Naive thymus-derived CD8-positive, alpha-beta T cell (primary cell): ENCODE data around the gene CAPN1. TPM values are rescaled to one million over a fixed set of nuclear protein-coding genes. Genes with fewer than 3 reads are reported as not detected.
A peak's percentile ranks its signal among the peaks of the same experiment; 100 is the strongest.

Experiments
- ATAC-seq, 2 donors: fragments of 150-1000 bp; cut with Tn5 transposase in 1 of 2; sonication (Bioruptor Pico), chemical (Tn5 transposase) in 1 of 2; 1 replicate in 1 of 2; 2 replicates in 1 of 2; pipeline ENCODE4 v1.10.0; 2021; ENCODE audit warnings: mild to moderate bottlenecking in 2 of 2, moderate library complexity in 2 of 2
- POLR2A ChIA-PET: fragments of 350-600 bp; sonication (Branson Sonifier 250); formaldehyde crosslinking; loops from one replicate; lab custom pipeline; 2021; ENCODE audit warnings: antibody characterized with exemption; lab: Charles Lee
- DNase-seq, 10 donors: peaks; one replicate each; pipeline versions ENCODE4 v3.0.0 to v3.0.0-alpha.2; 2020 to 2022
- H3K27ac Mint-ChIP-seq, 10 donors: one replicate each; pipeline ENCODE4 v1.8.0; 2020 to 2022; ENCODE audit warnings: mild to moderate bottlenecking in 10 of 10, mixed read lengths in 10 of 10, moderate library complexity in 4 of 10, inconsistent platforms in 1 of 10
- H3K27me3 Mint-ChIP-seq, 5 donors: one replicate each; pipeline ENCODE4 v1.8.0; 2021 to 2022; ENCODE audit warnings: mixed read lengths in 5 of 5
- H3K36me3 Mint-ChIP-seq, 3 donors: one replicate each; pipeline ENCODE4 v1.8.0; 2020 to 2022; ENCODE audit warnings: mixed read lengths in 3 of 3, mild to moderate bottlenecking in 2 of 3, inconsistent platforms in 1 of 3
- H3K4me1 Mint-ChIP-seq, 4 donors: one replicate each; pipeline ENCODE4 v1.8.0; 2021 to 2022; ENCODE audit warnings: mixed read lengths in 4 of 4
- H3K4me3 Mint-ChIP-seq, 10 donors: one replicate each; pipeline ENCODE4 v1.8.0; 2020 to 2022; ENCODE audit warnings: mild to moderate bottlenecking in 10 of 10, mixed read lengths in 10 of 10, moderate library complexity in 6 of 10, inconsistent platforms in 1 of 10
- H3K9me3 Mint-ChIP-seq, 9 donors: one replicate each; pipeline ENCODE4 v1.8.0; 2020 to 2022; ENCODE audit warnings: mixed read lengths in 9 of 9, mild to moderate bottlenecking in 3 of 9, inconsistent platforms in 1 of 9, moderate library complexity in 1 of 9
- polyA plus RNA-seq, 3 donors: library from polyadenylated mRNA; unstranded; fragments of 300-500 nt; fragmentation: Illumina TruSeq; gene quantifications; one replicate each; pipeline ENCODE4 v1.2.3, GENCODE V29; 2021
- total RNA-seq, 8 experiments: library from RNA in 2 of 8; stranded (reverse) in 2 of 8; gene quantifications; one replicate each; pipeline ENCODE4 v1.2.3 and lab custom pipeline; 2021 to 2026

CAPN1 gene
- total and polyA plus RNA-seq, 5 experiments from 2014 or later, result 75.6 to 106 (median 79.2) TPM

GRCh38 chr11:65260756-65261590, 79.2 kb downstream of the CAPN1 start:
- Mint-ChIP-seq H3K9me3 (no peaks in the 10 kb centered on the region), H3K36me3 (peaks cover 0 to 4% (median 0%) of the 10 kb centered on the region in 3 donors), H3K27ac (peak overlapping the region; percentile 94 to 98 (median 96)), H3K4me1 (peaks cover 26 to 50% (median 48%) of the 10 kb centered on the region in 4 donors), H3K27me3 (no peaks in the 10 kb centered on the region), H3K4me3 (peak overlapping the region; percentile 86 to 96 (median 92))
- ATAC-seq (peak in 1 of 2 donors; percentile 53), DNase-seq (peak in 1 of 10 donors; percentile 4)
- POLR2A ChIA-PET, result interaction anchor here (0.8 to 1.7 kb wide), 10 partner anchors 23 to 482 kb away, joined by 3 to 6 read pairs (median 4); partner anchors contain the start of genes FAU, MALAT1 and SF1

Other genes with a start within 250 kb of the CAPN1 start
- gene GPHA2, start 246.0 kb upstream of the CAPN1 start, total RNA-seq, result under 1 TPM; 0.55 to 0.69 TPM
- gene GPHA2, start 246.0 kb upstream of the CAPN1 start, polyA plus RNA-seq, result not detected
- gene MAJIN, start 209.8 kb upstream of the CAPN1 start, total RNA-seq, result 1 to 10 TPM; 1.9 to 2.4 TPM
- gene MAJIN, start 209.8 kb upstream of the CAPN1 start, polyA plus RNA-seq, result under 1 TPM in 2 of 3 donors, not detected in 1; 0.48 to 0.84 TPM
- not detected for gene BATF2, start 185.0 kb upstream of the CAPN1 start, total RNA-seq
- gene BATF2, start 185.0 kb upstream of the CAPN1 start, polyA plus RNA-seq, result not detected
- gene ARL2, start 167.8 kb upstream of the CAPN1 start, total RNA-seq, result 10 to 100 TPM; 37.0 to 38.4 TPM
- gene ARL2, start 167.8 kb upstream of the CAPN1 start, polyA plus RNA-seq, result 100 to 1,000 TPM; 108 to 135 (median 122) TPM
- gene SNX15, start 154.5 kb upstream of the CAPN1 start, total RNA-seq, result 10 to 100 TPM; 27.3 to 29.6 TPM
- gene SNX15, start 154.5 kb upstream of the CAPN1 start, polyA plus RNA-seq, result 10 to 100 TPM; 10.5 to 11.9 (median 11.9) TPM
- 1 to 10 TPM; 6.7 to 9.4 TPM for gene SAC3D1, start 140.7 kb upstream of the CAPN1 start, total RNA-seq
- 10 to 100 TPM in 2 of 3 donors, 1 to 10 TPM in 1; 6.7 to 13.9 (median 10.7) TPM for gene SAC3D1, start 140.7 kb upstream of the CAPN1 start, polyA plus RNA-seq
- gene NAALADL1, start 123.4 kb upstream of the CAPN1 start, total RNA-seq, result 10 to 100 TPM; 30.1 to 33.9 TPM
- 10 to 100 TPM; 14.0 to 22.2 (median 14.3) TPM for gene NAALADL1, start 123.4 kb upstream of the CAPN1 start, polyA plus RNA-seq
- gene CDCA5, start 97.9 kb upstream of the CAPN1 start, total RNA-seq, result 1 to 10 TPM in 1 of 2 experiments, under 1 TPM in 1; 0.60 to 1.0 TPM
- gene CDCA5, start 97.9 kb upstream of the CAPN1 start, polyA plus RNA-seq, result under 1 TPM; 0.22 to 0.90 (median 0.35) TPM
- 10 to 100 TPM; 49.4 to 50.5 TPM for gene ZFPL1, start 97.7 kb upstream of the CAPN1 start, total RNA-seq
- 10 to 100 TPM; 21.5 to 33.1 (median 24.9) TPM for gene ZFPL1, start 97.7 kb upstream of the CAPN1 start, polyA plus RNA-seq
- gene VPS51, start 85.7 kb upstream of the CAPN1 start, total RNA-seq, result 100 to 1,000 TPM; 258 to 274 TPM
- 100 to 1,000 TPM in 2 of 3 donors, 10 to 100 TPM in 1; 70.2 to 111 (median 106) TPM for gene VPS51, start 85.7 kb upstream of the CAPN1 start, polyA plus RNA-seq
- gene TM7SF2, start 70.1 kb upstream of the CAPN1 start, total RNA-seq, result 10 to 100 TPM; 29.0 to 29.2 TPM
- gene TM7SF2, start 70.1 kb upstream of the CAPN1 start, polyA plus RNA-seq, result 10 to 100 TPM; 17.4 to 22.6 (median 21.2) TPM
- gene ZNHIT2, start 64.2 kb upstream of the CAPN1 start, total RNA-seq, result 10 to 100 TPM; 16.6 to 17.9 TPM
- gene ZNHIT2, start 64.2 kb upstream of the CAPN1 start, polyA plus RNA-seq, result 10 to 100 TPM; 24.3 to 33.1 (median 29.8) TPM
- gene FAU, start 59.8 kb upstream of the CAPN1 start, total RNA-seq, result 1,000 to 10,000 TPM; 1,487 to 1,501 TPM
- gene FAU, start 59.8 kb upstream of the CAPN1 start, polyA plus RNA-seq, result 1,000 to 10,000 TPM; 1,097 to 1,366 (median 1,350) TPM
- gene MRPL49, start 59.6 kb upstream of the CAPN1 start, total RNA-seq, result 10 to 100 TPM; 76.0 to 76.2 TPM
- gene MRPL49, start 59.6 kb upstream of the CAPN1 start, polyA plus RNA-seq, result 10 to 100 TPM; 78.9 to 96.9 (median 90.1) TPM
- 10 to 100 TPM; 61.9 to 65.2 TPM for gene SYVN1, start 47.4 kb upstream of the CAPN1 start, total RNA-seq
- gene SYVN1, start 47.4 kb upstream of the CAPN1 start, polyA plus RNA-seq, result 10 to 100 TPM in 1 of 3 donors, 1 to 10 TPM in 2; 7.9 to 10.6 (median 8.2) TPM
- not detected for gene SPDYC, start 11.7 kb upstream of the CAPN1 start, total RNA-seq
- gene SPDYC, start 11.7 kb upstream of the CAPN1 start, polyA plus RNA-seq, result not detected
- 10 to 100 TPM; 24.5 to 24.7 TPM for gene POLA2, start 80.0 kb downstream of the CAPN1 start, total RNA-seq
- 10 to 100 TPM in 2 of 3 donors, 1 to 10 TPM in 1; 9.7 to 13.5 (median 10.9) TPM for gene POLA2, start 80.0 kb downstream of the CAPN1 start, polyA plus RNA-seq
- 1 to 10 TPM in 1 of 2 experiments, not detected in 1; 1.4 TPM for gene CDC42EP2, start 132.9 kb downstream of the CAPN1 start, total RNA-seq
- not detected for gene CDC42EP2, start 132.9 kb downstream of the CAPN1 start, polyA plus RNA-seq
- 100 to 1,000 TPM in 1 of 2 experiments, 10 to 100 TPM in 1; 96.5 to 100 TPM for gene DPF2, start 151.9 kb downstream of the CAPN1 start, total RNA-seq
- 10 to 100 TPM; 48.3 to 64.9 (median 51.3) TPM for gene DPF2, start 151.9 kb downstream of the CAPN1 start, polyA plus RNA-seq
- 1 to 10 TPM; 1.5 to 1.9 TPM for gene TIGD3, start 172.8 kb downstream of the CAPN1 start, total RNA-seq
- gene TIGD3, start 172.8 kb downstream of the CAPN1 start, polyA plus RNA-seq, result under 1 TPM; 0.15 to 0.67 (median 0.21) TPM
- 10 to 100 TPM; 22.2 to 23.4 TPM for gene SLC25A45, start 200.7 kb downstream of the CAPN1 start, total RNA-seq
- gene SLC25A45, start 200.7 kb downstream of the CAPN1 start, polyA plus RNA-seq, result 10 to 100 TPM; 10.8 to 19.2 (median 11.0) TPM
- gene FRMD8, start 204.7 kb downstream of the CAPN1 start, total RNA-seq, result 10 to 100 TPM; 48.6 to 55.0 TPM
- gene FRMD8, start 204.7 kb downstream of the CAPN1 start, polyA plus RNA-seq, result 10 to 100 TPM; 34.5 to 42.6 (median 35.4) TPM
- gene NEAT1, start 240.9 kb downstream of the CAPN1 start, total RNA-seq, result 100 to 1,000 TPM; 375 to 414 TPM
- gene NEAT1, start 240.9 kb downstream of the CAPN1 start, polyA plus RNA-seq, result 1 to 10 TPM; 1.3 to 2.9 (median 1.9) TPM